Measurements from ENCODE around the gene RIIAD1.

DNA sequence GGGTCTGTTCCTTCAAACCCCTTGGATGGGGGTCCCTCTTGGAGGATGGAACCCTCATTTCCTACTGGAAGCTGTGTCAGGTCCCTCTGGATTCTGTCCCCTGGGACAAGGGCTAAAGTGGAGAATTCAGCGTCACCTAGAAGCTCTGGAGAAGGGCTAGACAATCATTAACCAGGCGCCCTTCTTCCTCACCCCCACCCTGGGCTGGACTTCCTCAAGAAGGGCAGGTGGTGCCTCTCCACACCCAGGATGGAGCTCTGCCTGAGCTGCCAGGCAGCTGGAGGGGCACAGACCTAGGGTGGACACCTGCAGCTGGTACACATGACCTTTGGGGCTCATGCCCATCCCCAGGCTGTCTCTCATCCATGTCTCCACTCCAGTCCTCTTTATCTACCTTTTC is 8.3 kb upstream of the RIIAD1 start:
- TF ChIP-seq CTCF (optimal IDR thresholded peaks at IDR 0.05 in 1 of 3, IDR thresholded peaks at IDR 0.05 in 1 of 3, conservative IDR thresholded peaks at IDR 0.05 in 1 of 3; ENCODE audit: extremely low read depth in 1 of 3, insufficient read depth in 2 of 3, low read length in 3 of 3) (no peak), EZH2 (IDR thresholded peaks at IDR 0.05; ENCODE audit: low read length) (no peak)

Data from keratinocyte (primary cell).